ENCODE results near the gene AP1G1. TPM values are rescaled to one million over a fixed set of nuclear protein-coding genes. Genes with fewer than 3 reads are reported as not detected.

Gene AP1G1
- total RNA-seq, 1 donor from 2014 or later, result 109 TPM

- no peak for DNase-seq (ENCODE audit: low spot score, unreplicated experiment)
- Mint-ChIP-seq H3K27ac (no peak overlapping the region), H3K36me3 (ENCODE audit: insufficient read depth) (peaks cover 17% of the 10 kb centered on the region), H3K27me3 (no peaks in the 10 kb centered on the region), H3K9me3 (ENCODE audit: low read depth) (no peaks in the 10 kb centered on the region), H3K4me3 (ENCODE audit: low read depth) (no peak overlapping the region), H3K4me1 (ENCODE audit: low read depth) (no peaks in the 10 kb centered on the region)
- TF ChIP-seq CTCF (IDR thresholded peaks at IDR 0.05; ENCODE audit: unreplicated experiment), result no peak
These were observed 127.3 kb downstream of the AP1G1 start for GRCh38 chr16:71681360-71681759.

Other genes starting within 250 kb of the AP1G1 start
- gene TAT, start 231.7 kb downstream of the AP1G1 start, total RNA-seq, result not detected in 2 replicates
- gene MARVELD3, start 182.7 kb downstream of the AP1G1 start, total RNA-seq, result 32.3 and 33.7 TPM in 2 replicates
- gene PHLPP2, start 84.1 kb downstream of the AP1G1 start, total RNA-seq, result 11.9 and 12.7 TPM in 2 replicates
- gene ATXN1L, start 37.1 kb upstream of the AP1G1 start, total RNA-seq, result 28.5 and 28.6 TPM in 2 replicates
- 32.3 and 32.6 TPM in 2 replicates for gene ZNF821, start 75.3 kb upstream of the AP1G1 start, total RNA-seq
- 280 and 304 TPM in 2 replicates for gene IST1, start 86.7 kb upstream of the AP1G1 start, total RNA-seq
- 0.19 and 0.27 TPM in 2 replicates for gene PKD1L3, start 191.6 kb upstream of the AP1G1 start, total RNA-seq
- 13.4 and 13.7 TPM in 2 replicates for gene DHODH, start 199.9 kb upstream of the AP1G1 start, total RNA-seq
- gene HP, start 245.7 kb upstream of the AP1G1 start, total RNA-seq, result not detected in 2 replicates